ENCODE results near the gene PRSS27.

- no peak for TF ChIP-seq CTCF (IDR thresholded peaks at IDR 0.05)
- no peak for TF ChIP-seq POLR2A (IDR thresholded peaks at IDR 0.05)
Observed at GRCh38 chr16:2706611-2707311, 13.3 kb downstream of the PRSS27 start.

Measured in upper lobe of left lung (tissue), 4 donors.